Kidney (tissue), 14 donors: ENCODE measurements around the gene TRAF3IP1. TPM values are rescaled to one million over a fixed set of nuclear protein-coding genes. Genes with fewer than 3 reads are reported as not detected.

Experiments
- DNase-seq, 5 donors: peaks; one replicate each; pipeline ENCODE4 v3.0.0-alpha.2; 2013 to 2020
- FAIRE-seq: peaks from 2 replicates; lab custom pipeline; 2012; peaks lifted over from hg19 to GRCh38; lab: Jason Lieb, UNC
- H3K27ac ChIP-seq, 2 donors: one replicate each; pipeline ENCODE4 v1.7.0; 2013; ENCODE audit warnings: low read depth in 2 of 2, low read length in 2 of 2, inconsistent platforms in 1 of 2
- H3K27me3 ChIP-seq: one replicate; pipeline ENCODE4 v1.7.1; 2013; ENCODE audit warnings: low read length, inconsistent platforms; ENCODE audit not compliant: control insufficient read depth, insufficient read depth
- H3K36me3 ChIP-seq, 3 donors: one replicate each; pipeline versions ENCODE4 v1.7.0 to v1.7.1; 2013; ENCODE audit warnings: low read length in 3 of 3, control low read depth in 1 of 3, inconsistent platforms in 1 of 3; ENCODE audit not compliant: insufficient read depth in 3 of 3, control insufficient read depth in 2 of 3
- H3K4me1 ChIP-seq, 3 donors: one replicate each; pipeline versions ENCODE4 v1.7.0 to v1.7.1; 2013; ENCODE audit warnings: low read length in 3 of 3, inconsistent platforms in 1 of 3, low read depth in 1 of 3; ENCODE audit not compliant: control insufficient read depth in 2 of 3, insufficient read depth in 2 of 3
- H3K4me3 ChIP-seq, 3 donors: one replicate each; pipeline versions ENCODE4 v1.7.0 to v1.8.1; 2013; ENCODE audit warnings: low read length in 3 of 3, control low read depth in 1 of 3, inconsistent platforms in 1 of 3
- H3K9ac ChIP-seq, 3 donors: one replicate each; pipeline versions ENCODE4 v1.7.0 to v1.7.1; 2013; ENCODE audit warnings: low read length in 3 of 3, control low read depth in 1 of 3, inconsistent platforms in 1 of 3
- H3K9me3 ChIP-seq, 3 donors: one replicate each; pipeline versions ENCODE4 v1.7.0 to v1.7.1; 2013; ENCODE audit warnings: low read length in 3 of 3, control low read depth in 1 of 3, inconsistent platforms in 1 of 3; ENCODE audit not compliant: control insufficient read depth in 2 of 3, insufficient read depth in 1 of 3
- intact Hi-C: fragments of 100-400 bp; cut with DNase I; formaldehyde crosslinking; loops from one replicate; pipeline ENCODE4 v1.11.1; 2022
- polyA plus RNA-seq: library from polyadenylated mRNA; stranded (reverse); fragments of 350-450 nt; fragmentation: Illumina TruSeq; extraction: RNeasy Lipid Tissue Mini Kit (QIAGEN cat#74804); gene quantifications from one replicate; pipeline ENCODE4 v1.2.3, GENCODE V29; 2014; ENCODE audit warnings: low read depth, low replicate concordance; ENCODE audit not compliant: insufficient read depth
- total RNA-seq: library from RNA; stranded (reverse); fragmentation: NEBNext Ultra II Directional; extraction: Animal tissue kit (Norgen Biotek cat#: 25700); gene quantifications from one replicate; pipeline ENCODE4 v1.2.1, GENCODE V29; 2021
- TF ChIP-seq, protein P1 (sequence below): IDR thresholded peaks from 3 replicates; pipeline ENCODE4 v1.5.1; 2012; ENCODE audit warnings: mild to moderate bottlenecking, moderate library complexity, borderline replicate concordance; ENCODE audit not compliant: insufficient read depth; ENCODE audit errors: extremely low read depth
- donor health status: control.
- donor health status: control.
- donor health status: control.
- donor health status: control.
- donor health status: control.
- donor health status: DM: yes; HTN: yes; CAD: no.
- donor health status: Normal renal cell carcinoma (clear cell type).

TRAF3IP1 gene
- total and polyA plus RNA-seq, 2 donors from 2014 or later, result 6.4 to 24.2 TPM

DNA sequence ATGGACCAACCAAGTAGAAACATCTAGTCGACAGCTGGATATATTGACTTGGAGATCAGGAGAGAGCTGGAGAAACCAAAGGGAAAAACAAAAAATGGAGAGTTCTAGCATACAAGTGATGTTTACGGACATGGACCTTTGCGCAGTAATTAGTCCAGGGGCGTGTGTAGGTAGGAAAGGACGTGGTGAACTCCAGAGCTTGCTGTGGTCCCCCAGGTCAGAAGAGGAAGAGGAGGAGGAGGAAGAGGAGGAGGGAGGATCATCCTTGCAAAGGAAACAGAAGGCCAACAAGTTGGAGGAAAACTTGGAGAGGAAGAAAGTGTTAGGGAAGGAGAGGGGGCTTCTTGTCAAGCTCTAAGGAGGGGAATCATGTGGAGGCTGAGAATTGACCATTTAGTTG, 17.5 kb downstream of the TRAF3IP1 start:
- intact Hi-C loops, result no loop called here
- Histone ChIP-seq H3K36me3 (peaks cover 0 to 10% (median 5%) of the 10 kb centered on the region in 3 donors), H3K9me3 (no peaks in the 10 kb centered on the region), H3K27me3 (no peaks in the 10 kb centered on the region), H3K27ac (no peak overlapping the region), H3K4me3 (no peak overlapping the region), H3K4me1 (no peaks in the 10 kb centered on the region), H3K9ac (no peak overlapping the region)
- no peak for FAIRE-seq
- TF ChIP-seq, protein P1, sequence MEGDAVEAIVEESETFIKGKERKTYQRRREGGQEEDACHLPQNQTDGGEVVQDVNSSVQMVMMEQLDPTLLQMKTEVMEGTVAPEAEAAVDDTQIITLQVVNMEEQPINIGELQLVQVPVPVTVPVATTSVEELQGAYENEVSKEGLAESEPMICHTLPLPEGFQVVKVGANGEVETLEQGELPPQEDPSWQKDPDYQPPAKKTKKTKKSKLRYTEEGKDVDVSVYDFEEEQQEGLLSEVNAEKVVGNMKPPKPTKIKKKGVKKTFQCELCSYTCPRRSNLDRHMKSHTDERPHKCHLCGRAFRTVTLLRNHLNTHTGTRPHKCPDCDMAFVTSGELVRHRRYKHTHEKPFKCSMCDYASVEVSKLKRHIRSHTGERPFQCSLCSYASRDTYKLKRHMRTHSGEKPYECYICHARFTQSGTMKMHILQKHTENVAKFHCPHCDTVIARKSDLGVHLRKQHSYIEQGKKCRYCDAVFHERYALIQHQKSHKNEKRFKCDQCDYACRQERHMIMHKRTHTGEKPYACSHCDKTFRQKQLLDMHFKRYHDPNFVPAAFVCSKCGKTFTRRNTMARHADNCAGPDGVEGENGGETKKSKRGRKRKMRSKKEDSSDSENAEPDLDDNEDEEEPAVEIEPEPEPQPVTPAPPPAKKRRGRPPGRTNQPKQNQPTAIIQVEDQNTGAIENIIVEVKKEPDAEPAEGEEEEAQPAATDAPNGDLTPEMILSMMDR, result no peak
- DNase-seq, result no peak

DNA sequence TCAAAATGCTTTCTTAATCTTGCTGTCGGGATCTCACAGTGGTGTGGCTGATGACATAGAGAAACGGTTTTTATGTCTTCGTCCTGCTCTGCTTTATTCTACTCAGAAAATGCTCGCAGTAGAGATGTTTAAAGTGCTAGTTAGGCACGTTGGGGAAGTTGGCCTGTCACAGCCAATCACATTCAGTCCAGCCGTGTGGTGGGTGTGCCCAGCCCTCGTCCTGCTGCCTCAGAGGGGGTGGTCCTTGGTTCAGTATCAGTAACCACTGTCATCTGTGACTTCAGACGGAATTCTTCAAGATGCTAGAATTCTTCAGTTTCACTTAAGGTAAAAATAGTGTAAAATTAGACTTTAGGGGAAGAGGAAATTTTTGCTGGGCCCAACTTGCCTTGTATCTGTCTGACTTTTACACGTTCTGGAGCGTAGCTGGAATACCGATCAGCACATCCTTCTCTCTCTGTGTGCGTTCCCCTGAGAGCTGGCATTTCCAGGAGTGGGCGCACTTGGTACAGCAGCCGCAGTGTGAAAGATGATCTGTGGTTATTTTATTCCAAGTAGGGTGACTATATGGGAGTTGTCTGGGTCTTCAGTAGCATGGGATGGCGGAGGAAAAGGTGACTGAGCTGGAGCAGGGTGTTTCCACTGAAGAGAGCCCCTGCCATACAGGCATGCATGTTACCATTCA, 18.5 kb downstream of the TRAF3IP1 start:
- TF ChIP-seq, protein P1, result no peak
- Histone ChIP-seq H3K4me3 (no peak overlapping the region), H3K36me3 (peaks cover 0 to 10% (median 5%) of the 10 kb centered on the region in 3 donors), H3K27me3 (no peaks in the 10 kb centered on the region), H3K4me1 (no peaks in the 10 kb centered on the region), H3K27ac (no peak overlapping the region), H3K9me3 (no peaks in the 10 kb centered on the region), H3K9ac (no peak overlapping the region)
- peak in 3 of 5 donors; percentile 21 to 49 (median 40) for DNase-seq
- no peak for FAIRE-seq
- intact Hi-C loops, result no loop called here

DNA sequence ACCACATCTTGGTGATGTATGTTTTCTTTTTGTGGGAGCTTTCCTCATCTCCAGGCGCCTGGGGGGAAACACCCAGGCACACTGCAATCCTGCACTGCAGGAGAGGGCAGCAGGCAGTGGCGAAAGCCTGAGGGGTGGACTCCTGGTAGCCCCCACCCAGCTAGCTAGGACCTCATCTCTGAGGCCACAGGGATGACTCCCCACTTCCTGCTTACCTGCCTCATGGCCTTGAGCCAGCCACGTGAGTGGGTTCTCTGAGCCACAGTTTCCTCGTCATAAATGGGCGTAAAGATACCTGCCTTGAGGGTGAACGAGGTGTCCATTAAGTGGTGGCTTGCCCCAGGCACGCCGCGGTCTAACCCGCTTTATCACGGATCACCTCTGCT, 19.1 kb downstream of the TRAF3IP1 start:
- no peaks in the 10 kb centered on the region for H3K9me3 ChIP-seq
- intact Hi-C loops, result no loop called here
- H3K4me3 ChIP-seq, result no peak overlapping the region
- no peak for FAIRE-seq
- TF ChIP-seq, protein P1, result no peak
- no peaks in the 10 kb centered on the region for H3K27me3 ChIP-seq
- H3K4me1 ChIP-seq, result no peaks in the 10 kb centered on the region
- no peak for DNase-seq
- H3K36me3 ChIP-seq, result peaks cover 0 to 10% (median 5%) of the 10 kb centered on the region in 3 donors
- no peak overlapping the region for H3K27ac ChIP-seq
- H3K9ac ChIP-seq, result no peak overlapping the region
